ENCODE data around the gene B4GALT1. TPM values are rescaled to one million over a fixed set of nuclear protein-coding genes. Genes with fewer than 3 reads are reported as not detected.

B4GALT1 gene
- total and polyA plus RNA-seq, 2 experiments from 2014 or later: 74.3 to 140 TPM

- Histone ChIP-seq H3K9ac (no peak overlapping the region), H3K9me3 (ENCODE audit: low read depth) (no peaks in the 10 kb centered on the region), H3K4me1 (ENCODE audit: insufficient read depth) (no peaks in the 10 kb centered on the region), H3K79me2 (ENCODE audit: insufficient read depth) (peaks cover 37% of the 10 kb centered on the region), H3K4me2 (ENCODE audit: unreplicated experiment) (no peak overlapping the region), H4K20me1 (ENCODE audit: insufficient read depth) (no peaks in the 10 kb centered on the region), H3K4me3 (no peak overlapping the region), H2AFZ (no peak overlapping the region), H3F3A (ENCODE audit: insufficient read depth) (0 out of 2 replicates have a peak, but pooled peaks cover 4% of the 10 kb centered on the region), H3K36me3 (ENCODE audit: low read depth) (peaks cover 65% of the 10 kb centered on the region), H3K27me3 (replicated peaks; ENCODE audit: insufficient read depth) (no peaks in the 10 kb centered on the region), H3K9me2 (ENCODE audit: insufficient read depth) (no peaks in the 10 kb centered on the region), H3K27ac (no peak overlapping the region)
- DNase-seq: no peak
- no peak for TF ChIP-seq EZH2phosphoT487 (IDR thresholded peaks at IDR 0.05; ENCODE audit: insufficient read depth, low read depth)
- TF ChIP-seq EZH2 (IDR thresholded peaks at IDR 0.05; ENCODE audit: insufficient read depth, poor library complexity, severe bottlenecking): no peak
- in situ Hi-C loops (cut with MboI): no loop called here
- 92 to 96% methylated on average over 5 of the region's 5 CpGs for WGBS, 2 experiments (ENCODE audit: low coverage in 1 of 2, low lambda C conversion rate in 2 of 2, missing lambda C conversion rate in 2 of 2)
Measured at GRCh38 chr9:33065157-33066076, 101.7 kb downstream of the B4GALT1 start.

Small RNA genes within 50 kb of the gene (small RNA-seq; reads per million reads assigned to genes)
- gene RNU4ATAC15P (ENCODE audit: low read depth, low replicate concordance): not detected

Other genes with a start within 250 kb of the B4GALT1 start
- 21.4 and 43.0 TPM in 2 replicates for gene APTX, start 165.7 kb downstream of the B4GALT1 start, total RNA-seq (2014; rRNA removed; shearing (Covaris generic))
- gene APTX, start 165.7 kb downstream of the B4GALT1 start, polyA plus RNA-seq (2016; fragmentation: Nextera tagmentation; extraction: Ambion mirVana): 36.9 and 40.6 TPM in 2 replicates
- gene DNAJA1, start 142.1 kb downstream of the B4GALT1 start, total RNA-seq (2014; rRNA removed; shearing (Covaris generic)): 84.6 and 92.7 TPM in 2 replicates
- gene DNAJA1, start 142.1 kb downstream of the B4GALT1 start, polyA plus RNA-seq (2016; fragmentation: Nextera tagmentation; extraction: Ambion mirVana): 108 and 115 TPM in 2 replicates
- 23.1 and 26.3 TPM in 2 replicates for gene SMU1, start 90.7 kb downstream of the B4GALT1 start, total RNA-seq (2014; rRNA removed; shearing (Covaris generic))
- gene SMU1, start 90.7 kb downstream of the B4GALT1 start, polyA plus RNA-seq (2016; fragmentation: Nextera tagmentation; extraction: Ambion mirVana): 18.6 and 20.9 TPM in 2 replicates
- not detected in 2 replicates for gene SPINK4, start 72.8 kb upstream of the B4GALT1 start, total RNA-seq (2014; rRNA removed; shearing (Covaris generic))
- gene SPINK4, start 72.8 kb upstream of the B4GALT1 start, polyA plus RNA-seq (2016; fragmentation: Nextera tagmentation; extraction: Ambion mirVana): not detected in 2 replicates
- gene BAG1, start 97.4 kb upstream of the B4GALT1 start, total RNA-seq (2014; rRNA removed; shearing (Covaris generic)): 25.0 and 38.2 TPM in 2 replicates
- 48.7 and 49.7 TPM in 2 replicates for gene BAG1, start 97.4 kb upstream of the B4GALT1 start, polyA plus RNA-seq (2016; fragmentation: Nextera tagmentation; extraction: Ambion mirVana)
- 65.3 and 90.6 TPM in 2 replicates for gene CHMP5, start 97.7 kb upstream of the B4GALT1 start, total RNA-seq (2014; rRNA removed; shearing (Covaris generic))
- 130 and 134 TPM in 2 replicates for gene CHMP5, start 97.7 kb upstream of the B4GALT1 start, polyA plus RNA-seq (2016; fragmentation: Nextera tagmentation; extraction: Ambion mirVana)
- 20.4 and 23.8 TPM in 2 replicates for gene NFX1, start 123.2 kb upstream of the B4GALT1 start, total RNA-seq (2014; rRNA removed; shearing (Covaris generic))
- gene NFX1, start 123.2 kb upstream of the B4GALT1 start, polyA plus RNA-seq (2016; fragmentation: Nextera tagmentation; extraction: Ambion mirVana): 27.8 and 28.1 TPM in 2 replicates
- gene AQP7, start 235.2 kb upstream of the B4GALT1 start, total RNA-seq (2014; rRNA removed; shearing (Covaris generic)): not detected in 2 replicates
- not detected in 2 replicates for gene AQP7, start 235.2 kb upstream of the B4GALT1 start, polyA plus RNA-seq (2016; fragmentation: Nextera tagmentation; extraction: Ambion mirVana)